Esophagus squamous epithelium (tissue), 4 donors: Measurements from ENCODE around the gene MUC4.

Experiments
- CTCF ChIP-seq, 6 experiments: fragments of 450-650 bp in 4 of 6; fragments of 200-600 bp in 2 of 6; sonication (generic) in 2 of 6; IDR thresholded peaks; one replicate each; pipeline ENCODE4 v1.5.1; 2016 to 2019; ENCODE audit warnings: antibody characterized with exemption in 6 of 6, mild to moderate bottlenecking in 4 of 6, moderate library complexity in 4 of 6
- POLR2A ChIP-seq, 4 donors: fragments of 450-650 bp; IDR thresholded peaks; one replicate each; pipeline ENCODE4 v1.6.1; 2017; ENCODE audit warnings: antibody characterized with exemption in 4 of 4, mild to moderate bottlenecking in 4 of 4, moderate library complexity in 3 of 4

- TF ChIP-seq CTCF (IDR thresholded peaks at IDR 0.05) (no peak), POLR2A (IDR thresholded peaks at IDR 0.05) (no peak)
Observed at GRCh38 chr3:195764961-195765706, 46.6 kb downstream of the MUC4 start.
